ENCODE measurements around the gene ZFP82. TPM values are rescaled to one million over a fixed set of nuclear protein-coding genes. Genes with fewer than 3 reads are reported as not detected.

ZFP82 gene
- polyA plus RNA-seq, 2 of the 4 experiments (the other 2 are of a cell fraction), result 3.7 to 6.7 TPM

- ChIA-PET CTCF (interaction anchor here (0.6 kb wide), 1 partner anchor 232 kb away, joined by 3 read pairs; no protein-coding TSS in a partner anchor), POLR2A (no interaction called here)
- Histone ChIP-seq H3K4me2 (no peak overlapping the region), H3K9me3 (peaks cover 92% of the 10 kb centered on the region), H3K4me3 (no peak overlapping the region), H3K4me1 (no peaks in the 10 kb centered on the region), H3K27ac (no peak overlapping the region)
- no peak for FAIRE-seq
- 60% methylated on average over 5 of the region's 5 CpGs for whole genome bisulfite sequencing (ENCODE audit: missing lambda C conversion rate)
- ATAC-seq, result no peak
- TF ChIP-seq FOXS1 (CRISPR knock-in tag; IDR thresholded peaks at IDR 0.05), result no peak
- TF ChIP-seq HES2 (IDR thresholded peaks at IDR 0.05), result no peak
- no peak for TF ChIP-seq PBX3 (IDR thresholded peaks at IDR 0.05)
- no peak for TF ChIP-seq USF2 (IDR thresholded peaks at IDR 0.05)
- no peak for DNase-seq (ENCODE audit: low read depth in 1 of 2, low spot score in 1 of 2)
These were observed 8.6 kb downstream of the ZFP82 start for GRCh38 chr19:36409841-36410240.

- ChIA-PET POLR2A (no interaction called here), CTCF (no interaction called here)
- TF ChIP-seq POLR2A (IDR thresholded peaks at IDR 0.05; ENCODE audit: low read length) (no peak), MAFK (IDR thresholded peaks at IDR 0.05; ENCODE audit: partially characterized antibody) (no peak), HOXA7 (CRISPR knock-in tag; IDR thresholded peaks at IDR 0.05) (no peak), FOSL2 (IDR thresholded peaks at IDR 0.05) (no peak), FOSL2 (CRISPR knock-in tag; IDR thresholded peaks at IDR 0.05) (no peak), CEBPB (IDR thresholded peaks at IDR 0.05) (no peak), RAD21 (conservative IDR thresholded peaks at IDR 0.05 in 1 of 2, IDR thresholded peaks at IDR 0.05 in 1 of 2) (no peak), HOXB13 (CRISPR knock-in tag; IDR thresholded peaks at IDR 0.05; ENCODE audit: low read depth) (no peak), ZNF302 (CRISPR knock-in tag; IDR thresholded peaks at IDR 0.05) (no peak), NR3C1 (IDR thresholded peaks at IDR 0.05) (no peak)
- ATAC-seq, result no peak
- peaks cover 92% of the 10 kb centered on the region for H3K9me3 ChIP-seq
- no peak for FAIRE-seq
- no peaks in the 10 kb centered on the region for H3K4me1 ChIP-seq
- WGBS (ENCODE audit: missing lambda C conversion rate), result 61% methylated on average over 3 of the region's 3 CpGs
- no peak overlapping the region for H3K4me2 ChIP-seq
- no peak for DNase-seq (ENCODE audit: low read depth in 1 of 2, low spot score in 1 of 2)
- no peak overlapping the region for H3K4me3 ChIP-seq
- no peak overlapping the region for H3K27ac ChIP-seq
These were observed 10.3 kb downstream of the ZFP82 start for GRCh38 chr19:36408101-36408500.

GRCh38 chr19:36404498-36404897, 13.9 kb downstream of the ZFP82 start:
- Histone ChIP-seq H3K9me3 (peaks cover 87% of the 10 kb centered on the region), H3K4me3 (no peak overlapping the region), H3K27ac (no peak overlapping the region), H3K4me2 (no peak overlapping the region), H3K4me1 (no peaks in the 10 kb centered on the region)
- TF ChIP-seq REST (IDR thresholded peaks at IDR 0.05) (no peak), MYC (IDR thresholded peaks at IDR 0.05; ENCODE audit: borderline replicate concordance, low read length) (no peak), RFX5 (IDR thresholded peaks at IDR 0.05) (no peak), ZC3H11A (IDR thresholded peaks at IDR 0.05) (no peak), CBX2 (IDR thresholded peaks at IDR 0.05; ENCODE audit: borderline replicate concordance, low read depth) (no peak), PHF8 (IDR thresholded peaks at IDR 0.05; ENCODE audit: borderline replicate concordance, low read depth) (no peak), JUNB (IDR thresholded peaks at IDR 0.05) (no peak), TP53 (CRISPR knock-in tag; IDR thresholded peaks at IDR 0.05) (no peak), TFCP2L1 (CRISPR knock-in tag; IDR thresholded peaks at IDR 0.05) (no peak), RAD21 (conservative IDR thresholded peaks at IDR 0.05 in 1 of 2, IDR thresholded peaks at IDR 0.05 in 1 of 2) (no peak)
- ChIA-PET POLR2A (interaction anchor here (0.6 kb wide), 1 partner anchor 166 kb away, joined by 3 read pairs; no protein-coding TSS in a partner anchor), CTCF (interaction anchor here (0.6 to 1.6 kb wide), 6 partner anchors 9 to 187 kb away, joined by 3 to 6 read pairs (median 4); no protein-coding TSS in a partner anchor)
- WGBS (ENCODE audit: missing lambda C conversion rate), result 63% methylated on average over 3 of the region's 3 CpGs
- DNase-seq (ENCODE audit: low read depth in 1 of 2, low spot score in 1 of 2), result no peak
- ATAC-seq, result no peak
- no peak for FAIRE-seq
